Measurements from ENCODE around the gene GALNT17. TPM values are rescaled to one million over a fixed set of nuclear protein-coding genes. Genes with fewer than 3 reads are reported as not detected.

GALNT17 gene
- total RNA-seq, 1 experiment from 2014 or later = not detected

DNA sequence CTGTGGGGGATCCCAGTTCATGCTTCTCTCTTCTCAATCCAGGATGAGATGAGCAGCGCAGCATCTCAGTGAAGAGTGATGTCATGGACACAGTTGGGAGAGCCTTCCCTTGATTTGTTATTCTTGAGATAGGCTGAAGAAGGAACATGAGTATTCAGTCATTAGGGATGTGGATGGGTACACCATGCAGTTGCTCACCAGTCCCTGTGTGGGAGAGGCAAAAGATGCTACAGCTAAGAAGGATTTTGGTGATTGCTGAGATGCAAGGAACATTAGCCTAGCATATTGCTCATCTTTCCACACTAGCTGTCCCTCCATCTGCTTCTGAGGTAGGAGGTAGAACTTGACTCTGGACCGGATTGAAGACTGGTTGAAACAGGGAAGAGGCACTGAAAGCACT, 179.6 kb downstream of the GALNT17 start:
- no peaks in the 10 kb centered on the region for H3K4me1 ChIP-seq (ENCODE audit: control insufficient read depth, insufficient read depth, low read length)
- no TSS peak for BruUV-seq (replicated peaks)
- intact Hi-C loops (cut with micrococcal nuclease; ENCODE audit: unreplicated experiment) (no loop called here), in situ Hi-C loops (cut with HindIII; ENCODE audit: low pct_unique_long_range_greater_than_20kb, low sequenced_read_pairs) (no loop called here)
- DNase-seq (ENCODE audit: low read depth, low spot score) (no peak), ATAC-seq (no peak)
- ChIA-PET POLR2A (no interaction called here), CTCF (no interaction called here)
- no peaks in the 10 kb centered on the region for H3K36me3 ChIP-seq (ENCODE audit: control insufficient read depth, insufficient read depth, low read length)
- H3K27me3 ChIP-seq (ENCODE audit: control insufficient read depth, insufficient read depth, low read length) = no peaks in the 10 kb centered on the region
- H3K4me3 ChIP-seq (ENCODE audit: low read depth in 2 of 2, low read length in 2 of 2) = no peak overlapping the region
- no peaks in the 10 kb centered on the region for H3K9me3 ChIP-seq (ENCODE audit: control insufficient read depth, insufficient read depth, low read depth, low read length)
- no peak overlapping the region for H3K27ac ChIP-seq (ENCODE audit: low read length)
- no peak for TF ChIP-seq POLR2AphosphoS5 (IDR thresholded peaks at IDR 0.05; ENCODE audit: low read depth, low read length)
- TF ChIP-seq SIN3A (IDR thresholded peaks at IDR 0.05; ENCODE audit: borderline replicate concordance, insufficient read depth, low read depth, low read length) = no peak
- TF ChIP-seq, protein P1, sequence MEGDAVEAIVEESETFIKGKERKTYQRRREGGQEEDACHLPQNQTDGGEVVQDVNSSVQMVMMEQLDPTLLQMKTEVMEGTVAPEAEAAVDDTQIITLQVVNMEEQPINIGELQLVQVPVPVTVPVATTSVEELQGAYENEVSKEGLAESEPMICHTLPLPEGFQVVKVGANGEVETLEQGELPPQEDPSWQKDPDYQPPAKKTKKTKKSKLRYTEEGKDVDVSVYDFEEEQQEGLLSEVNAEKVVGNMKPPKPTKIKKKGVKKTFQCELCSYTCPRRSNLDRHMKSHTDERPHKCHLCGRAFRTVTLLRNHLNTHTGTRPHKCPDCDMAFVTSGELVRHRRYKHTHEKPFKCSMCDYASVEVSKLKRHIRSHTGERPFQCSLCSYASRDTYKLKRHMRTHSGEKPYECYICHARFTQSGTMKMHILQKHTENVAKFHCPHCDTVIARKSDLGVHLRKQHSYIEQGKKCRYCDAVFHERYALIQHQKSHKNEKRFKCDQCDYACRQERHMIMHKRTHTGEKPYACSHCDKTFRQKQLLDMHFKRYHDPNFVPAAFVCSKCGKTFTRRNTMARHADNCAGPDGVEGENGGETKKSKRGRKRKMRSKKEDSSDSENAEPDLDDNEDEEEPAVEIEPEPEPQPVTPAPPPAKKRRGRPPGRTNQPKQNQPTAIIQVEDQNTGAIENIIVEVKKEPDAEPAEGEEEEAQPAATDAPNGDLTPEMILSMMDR (IDR thresholded peaks at IDR 0.05) = no peak
- TF ChIP-seq, protein P2, sequence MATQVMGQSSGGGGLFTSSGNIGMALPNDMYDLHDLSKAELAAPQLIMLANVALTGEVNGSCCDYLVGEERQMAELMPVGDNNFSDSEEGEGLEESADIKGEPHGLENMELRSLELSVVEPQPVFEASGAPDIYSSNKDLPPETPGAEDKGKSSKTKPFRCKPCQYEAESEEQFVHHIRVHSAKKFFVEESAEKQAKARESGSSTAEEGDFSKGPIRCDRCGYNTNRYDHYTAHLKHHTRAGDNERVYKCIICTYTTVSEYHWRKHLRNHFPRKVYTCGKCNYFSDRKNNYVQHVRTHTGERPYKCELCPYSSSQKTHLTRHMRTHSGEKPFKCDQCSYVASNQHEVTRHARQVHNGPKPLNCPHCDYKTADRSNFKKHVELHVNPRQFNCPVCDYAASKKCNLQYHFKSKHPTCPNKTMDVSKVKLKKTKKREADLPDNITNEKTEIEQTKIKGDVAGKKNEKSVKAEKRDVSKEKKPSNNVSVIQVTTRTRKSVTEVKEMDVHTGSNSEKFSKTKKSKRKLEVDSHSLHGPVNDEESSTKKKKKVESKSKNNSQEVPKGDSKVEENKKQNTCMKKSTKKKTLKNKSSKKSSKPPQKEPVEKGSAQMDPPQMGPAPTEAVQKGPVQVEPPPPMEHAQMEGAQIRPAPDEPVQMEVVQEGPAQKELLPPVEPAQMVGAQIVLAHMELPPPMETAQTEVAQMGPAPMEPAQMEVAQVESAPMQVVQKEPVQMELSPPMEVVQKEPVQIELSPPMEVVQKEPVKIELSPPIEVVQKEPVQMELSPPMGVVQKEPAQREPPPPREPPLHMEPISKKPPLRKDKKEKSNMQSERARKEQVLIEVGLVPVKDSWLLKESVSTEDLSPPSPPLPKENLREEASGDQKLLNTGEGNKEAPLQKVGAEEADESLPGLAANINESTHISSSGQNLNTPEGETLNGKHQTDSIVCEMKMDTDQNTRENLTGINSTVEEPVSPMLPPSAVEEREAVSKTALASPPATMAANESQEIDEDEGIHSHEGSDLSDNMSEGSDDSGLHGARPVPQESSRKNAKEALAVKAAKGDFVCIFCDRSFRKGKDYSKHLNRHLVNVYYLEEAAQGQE (IDR thresholded peaks at IDR 0.05; ENCODE audit: insufficient read depth in 1 of 2, low read depth in 2 of 2, low read length in 1 of 2) = no peak
- TF ChIP-seq TCF7L2 (IDR thresholded peaks at IDR 0.05; ENCODE audit: low read depth, low read length) = no peak

- intact Hi-C loops (cut with micrococcal nuclease; ENCODE audit: unreplicated experiment) = no loop called here
- H3K4me3 ChIP-seq (ENCODE audit: low read depth in 2 of 2, low read length in 2 of 2) = no peak overlapping the region
- no peak overlapping the region for H3K27ac ChIP-seq (ENCODE audit: low read length)
- no peaks in the 10 kb centered on the region for H3K27me3 ChIP-seq (ENCODE audit: control insufficient read depth, insufficient read depth, low read length)
- in situ Hi-C loops (cut with HindIII; ENCODE audit: low pct_unique_long_range_greater_than_20kb, low sequenced_read_pairs) = no loop called here
- no peaks in the 10 kb centered on the region for H3K9me3 ChIP-seq (ENCODE audit: control insufficient read depth, insufficient read depth, low read depth, low read length)
- no peak for ATAC-seq
- BruUV-seq (replicated peaks) = no TSS peak
- ChIA-PET POLR2A (no interaction called here), CTCF (no interaction called here)
- no peaks in the 10 kb centered on the region for H3K4me1 ChIP-seq (ENCODE audit: control insufficient read depth, insufficient read depth, low read length)
- H3K36me3 ChIP-seq (ENCODE audit: control insufficient read depth, insufficient read depth, low read length) = no peaks in the 10 kb centered on the region
- no peak for DNase-seq (ENCODE audit: low read depth, low spot score)
- TF ChIP-seq POLR2AphosphoS5 (IDR thresholded peaks at IDR 0.05; ENCODE audit: low read depth, low read length) = no peak
- TF ChIP-seq SIN3A (IDR thresholded peaks at IDR 0.05; ENCODE audit: borderline replicate concordance, insufficient read depth, low read depth, low read length) = no peak
- TF ChIP-seq, protein P2 (IDR thresholded peaks at IDR 0.05; ENCODE audit: insufficient read depth in 1 of 2, low read depth in 2 of 2, low read length in 1 of 2) = no peak
- TF ChIP-seq, protein P1 (IDR thresholded peaks at IDR 0.05) = no peak
- TF ChIP-seq TCF7L2 (IDR thresholded peaks at IDR 0.05; ENCODE audit: low read depth, low read length) = no peak
Observed at GRCh38 chr7:71312755-71313490, 181.0 kb downstream of the GALNT17 start.
